ENCODE results near the gene VAV3. TPM values are rescaled to one million over a fixed set of nuclear protein-coding genes. Genes with fewer than 3 reads are reported as not detected.
A peak's percentile ranks its signal among the peaks of the same experiment; 100 is the strongest.

Gene VAV3
- total and polyA plus RNA-seq, 12 donors = 1.1 to 8.5 (median 4.1) TPM

DNA sequence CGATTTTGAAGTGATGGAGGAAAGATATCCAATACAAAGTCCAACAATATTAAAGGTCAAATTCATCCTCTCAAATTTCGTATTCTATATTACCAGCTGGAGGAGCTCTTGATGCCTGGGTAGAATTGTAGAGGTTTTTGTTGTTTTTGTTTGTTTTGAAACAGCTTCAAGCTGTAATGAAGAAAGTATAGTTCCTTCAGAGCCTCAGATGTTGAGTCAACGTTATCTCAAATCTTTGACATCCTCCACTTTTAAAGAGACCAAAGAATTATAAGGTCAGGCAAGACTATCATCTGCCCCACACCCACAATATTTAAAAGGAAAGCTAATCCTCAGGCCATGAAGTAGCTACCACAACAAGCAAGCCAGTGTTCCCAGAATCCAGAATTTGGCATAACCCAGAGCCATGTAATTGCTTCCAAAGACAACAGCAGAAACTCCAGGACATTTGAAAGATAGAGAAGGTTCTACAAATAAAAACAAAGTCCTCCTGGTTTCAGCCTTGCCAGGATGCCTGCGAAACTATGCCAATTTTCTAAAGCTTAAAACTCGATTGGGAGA, 24.9 kb downstream of the VAV3 start:
- no peaks in the 10 kb centered on the region for H3K9me3 ChIP-seq (replicated peaks in 1 of 3)
- no peak for TF ChIP-seq POLR2A (IDR thresholded peaks at IDR 0.05)
- TF ChIP-seq, protein P1, sequence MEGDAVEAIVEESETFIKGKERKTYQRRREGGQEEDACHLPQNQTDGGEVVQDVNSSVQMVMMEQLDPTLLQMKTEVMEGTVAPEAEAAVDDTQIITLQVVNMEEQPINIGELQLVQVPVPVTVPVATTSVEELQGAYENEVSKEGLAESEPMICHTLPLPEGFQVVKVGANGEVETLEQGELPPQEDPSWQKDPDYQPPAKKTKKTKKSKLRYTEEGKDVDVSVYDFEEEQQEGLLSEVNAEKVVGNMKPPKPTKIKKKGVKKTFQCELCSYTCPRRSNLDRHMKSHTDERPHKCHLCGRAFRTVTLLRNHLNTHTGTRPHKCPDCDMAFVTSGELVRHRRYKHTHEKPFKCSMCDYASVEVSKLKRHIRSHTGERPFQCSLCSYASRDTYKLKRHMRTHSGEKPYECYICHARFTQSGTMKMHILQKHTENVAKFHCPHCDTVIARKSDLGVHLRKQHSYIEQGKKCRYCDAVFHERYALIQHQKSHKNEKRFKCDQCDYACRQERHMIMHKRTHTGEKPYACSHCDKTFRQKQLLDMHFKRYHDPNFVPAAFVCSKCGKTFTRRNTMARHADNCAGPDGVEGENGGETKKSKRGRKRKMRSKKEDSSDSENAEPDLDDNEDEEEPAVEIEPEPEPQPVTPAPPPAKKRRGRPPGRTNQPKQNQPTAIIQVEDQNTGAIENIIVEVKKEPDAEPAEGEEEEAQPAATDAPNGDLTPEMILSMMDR (IDR thresholded peaks at IDR 0.05) = no peak
- intact Hi-C loops (cut with DNase I) = no loop called here
- no peaks in the 10 kb centered on the region for H3K27me3 ChIP-seq
- no peaks in the 10 kb centered on the region for H3K36me3 ChIP-seq (replicated peaks in 1 of 2)
- peak overlapping the region in 2 of 5 donors; percentile 64 to 70 for H3K27ac ChIP-seq
- H3K4me1 ChIP-seq (replicated peaks in 1 of 2) = peaks cover 0 to 17% of the 10 kb centered on the region in 2 donors
- H3K4me3 ChIP-seq = no peak overlapping the region
- no peak for DNase-seq
- WGBS, 4 donors = 62 to 68% (median 66%) methylated on average over 5 of the region's 5 CpGs

DNA sequence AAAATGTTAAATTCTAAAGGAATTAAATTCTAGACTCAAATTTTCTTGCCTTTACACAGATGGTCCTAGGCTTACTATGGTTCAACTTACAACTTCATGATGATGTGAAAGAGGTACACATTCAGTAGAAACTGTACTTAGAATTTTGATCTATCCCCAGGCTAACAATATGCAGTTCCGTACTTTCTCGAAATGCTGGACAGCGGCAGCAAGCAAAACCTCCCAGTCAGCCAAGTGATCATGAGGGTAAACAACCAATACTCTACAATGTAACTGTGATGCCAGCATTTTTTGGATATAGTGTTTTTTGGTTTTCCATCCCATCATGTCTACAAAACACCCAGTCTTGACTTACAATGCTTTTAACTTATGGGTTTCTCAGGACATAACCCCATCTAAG, 25.7 kb downstream of the VAV3 start:
- intact Hi-C loops (cut with DNase I) = no loop called here
- 93 to 96% (median 94%) methylated on average over 3 of the region's 3 CpGs for WGBS, 4 donors

DNA sequence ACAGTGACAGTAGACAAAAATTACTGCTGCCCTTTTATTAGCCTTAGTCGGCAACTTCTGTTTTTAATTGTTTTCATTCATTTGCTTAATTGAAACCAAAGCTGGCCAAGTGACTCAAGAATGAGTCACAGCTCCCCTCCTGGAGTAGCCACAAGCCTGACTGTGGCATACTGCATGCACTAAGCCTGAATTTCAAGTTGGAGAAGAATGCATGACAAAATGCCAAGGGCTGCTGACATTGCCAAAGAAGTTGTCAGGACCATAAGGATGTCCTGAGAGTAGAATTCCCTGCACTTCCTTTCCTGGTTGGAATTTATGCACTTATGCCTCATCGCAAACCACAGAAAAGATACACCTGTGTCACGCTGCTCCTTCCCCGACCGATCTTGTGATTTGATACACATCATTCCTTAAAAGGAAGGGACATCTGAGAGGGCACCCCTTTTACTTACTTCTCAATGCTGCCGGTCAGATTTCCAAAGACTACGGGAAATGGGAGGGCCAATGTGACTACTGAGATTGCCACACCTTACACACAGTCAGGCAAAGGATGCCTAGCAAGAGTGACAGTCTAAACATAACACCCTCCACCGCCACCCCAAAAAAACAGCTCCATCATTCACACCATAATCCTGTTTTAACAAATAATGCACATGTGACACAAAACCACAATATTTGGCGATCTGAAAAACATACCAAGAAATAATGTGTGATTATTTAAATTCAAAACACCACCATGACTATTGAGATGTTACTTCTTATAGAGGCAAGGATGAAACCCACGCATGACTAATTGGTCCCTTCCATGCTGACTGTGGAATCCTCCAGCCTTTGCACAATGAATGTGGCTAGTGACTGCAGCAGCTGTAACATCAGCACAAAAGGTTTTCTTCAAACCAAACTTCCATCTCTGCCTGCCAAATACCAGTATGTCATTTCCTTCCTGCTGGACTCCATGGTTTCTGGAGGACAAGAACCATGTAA, 28.2 kb downstream of the VAV3 start:
- H3K27me3 ChIP-seq = no peaks in the 10 kb centered on the region
- H3K4me1 ChIP-seq (replicated peaks in 1 of 2) = peaks cover 0 to 13% of the 10 kb centered on the region in 2 donors
- no peak overlapping the region for H3K4me3 ChIP-seq
- no peak for TF ChIP-seq POLR2A (IDR thresholded peaks at IDR 0.05)
- TF ChIP-seq, protein P1 (IDR thresholded peaks at IDR 0.05) = no peak
- peak; percentile 24 to 74 (median 55) for DNase-seq
- H3K9me3 ChIP-seq (replicated peaks in 1 of 3) = no peaks in the 10 kb centered on the region
- peak overlapping the region in 1 of 5 donors; percentile 70 for H3K27ac ChIP-seq
- H3K36me3 ChIP-seq (replicated peaks in 1 of 2) = no peaks in the 10 kb centered on the region
- intact Hi-C loops (cut with DNase I) = no loop called here
- 54 to 62% (median 60%) methylated on average over 10 of the region's 10 CpGs for WGBS, 4 donors

More for the DNA sequence above, 25.7 kb downstream of the VAV3 start:
- Histone ChIP-seq H3K36me3 (replicated peaks in 1 of 2) (no peaks in the 10 kb centered on the region), H3K4me1 (replicated peaks in 1 of 2) (peaks cover 0 to 17% of the 10 kb centered on the region in 2 donors), H3K27ac (no peak overlapping the region), H3K9me3 (replicated peaks in 1 of 3) (no peaks in the 10 kb centered on the region), H3K4me3 (no peak overlapping the region), H3K27me3 (no peaks in the 10 kb centered on the region)
- TF ChIP-seq, protein P1 (IDR thresholded peaks at IDR 0.05) = no peak
- DNase-seq = no peak

DNA sequence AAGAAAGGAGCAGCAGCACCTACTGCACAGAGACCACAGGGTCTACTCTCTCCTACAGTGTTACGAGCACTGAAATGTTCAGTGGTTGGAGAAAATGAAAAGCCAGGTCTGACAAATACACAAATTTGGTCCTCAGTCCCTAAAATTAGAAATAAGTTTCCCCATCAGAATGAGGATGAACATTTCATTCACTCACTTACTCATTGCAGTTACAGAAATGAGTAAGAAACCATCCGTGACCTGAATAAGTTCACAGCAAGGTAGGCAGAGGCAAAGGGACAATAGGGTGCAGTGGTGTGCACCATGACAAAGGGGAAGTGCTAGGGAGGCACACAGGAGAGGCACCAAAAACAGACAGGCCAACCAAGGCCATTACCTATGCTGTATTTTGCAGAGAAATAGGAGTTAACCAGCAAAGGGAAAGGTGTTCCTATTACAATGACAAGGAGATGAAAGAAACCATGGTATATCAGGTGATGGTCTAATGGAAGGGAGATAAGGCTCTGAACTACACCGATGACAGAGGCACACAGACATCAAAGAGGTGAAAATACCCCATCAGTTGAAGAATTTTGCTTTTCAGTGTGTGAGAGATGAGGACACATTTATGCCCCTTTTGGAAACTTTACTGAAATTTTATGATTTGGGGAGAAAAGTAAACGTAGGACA, 29.4 kb downstream of the VAV3 start:
- no peaks in the 10 kb centered on the region for H3K27me3 ChIP-seq
- no peak overlapping the region for H3K4me3 ChIP-seq
- TF ChIP-seq, protein P1 (IDR thresholded peaks at IDR 0.05) = no peak
- TF ChIP-seq POLR2A (IDR thresholded peaks at IDR 0.05) = no peak
- intact Hi-C loops (cut with DNase I) = no loop called here
- no peaks in the 10 kb centered on the region for H3K36me3 ChIP-seq (replicated peaks in 1 of 2)
- H3K27ac ChIP-seq = no peak overlapping the region
- 78 to 85% (median 81%) methylated on average over 4 of the region's 4 CpGs for WGBS, 4 donors
- no peaks in the 10 kb centered on the region for H3K9me3 ChIP-seq (replicated peaks in 1 of 3)
- DNase-seq = no peak
- peaks cover 0 to 13% of the 10 kb centered on the region in 2 donors for H3K4me1 ChIP-seq (replicated peaks in 1 of 2)

All from adrenal gland (tissue), 12 donors.